HG02571 (cell line): ENCODE data around the gene SIPA1L3.

Experiments used
- ATAC-seq: cut with Tn5 transposase; IDR thresholded peaks from one replicate; pipeline ENCODE4 v1.9.1; 2021; ENCODE audit warnings: mild to moderate bottlenecking, moderate library complexity; ENCODE audit not compliant: unreplicated experiment

Gene SIPA1L3

DNA sequence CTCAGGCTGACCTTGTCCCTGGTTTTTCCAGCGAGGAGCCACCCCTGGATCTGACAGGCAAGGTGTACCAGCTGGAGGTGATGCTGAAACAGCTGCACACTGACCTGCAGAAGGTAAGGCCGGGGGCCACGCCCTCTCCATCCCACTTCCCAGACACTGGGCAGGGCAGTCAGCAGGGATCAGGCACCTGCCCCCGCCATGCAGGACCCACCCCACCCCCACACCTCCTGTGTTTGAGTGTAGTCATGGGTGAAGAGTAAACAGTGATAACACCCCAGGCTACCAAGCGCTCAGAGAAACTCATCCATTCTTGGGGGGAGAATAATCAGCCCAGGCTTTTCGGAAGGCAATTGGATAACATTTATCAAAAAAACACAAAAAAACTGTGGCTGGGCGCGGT, 297.1 kb downstream of the SIPA1L3 start:
- no peak for ATAC-seq

DNA sequence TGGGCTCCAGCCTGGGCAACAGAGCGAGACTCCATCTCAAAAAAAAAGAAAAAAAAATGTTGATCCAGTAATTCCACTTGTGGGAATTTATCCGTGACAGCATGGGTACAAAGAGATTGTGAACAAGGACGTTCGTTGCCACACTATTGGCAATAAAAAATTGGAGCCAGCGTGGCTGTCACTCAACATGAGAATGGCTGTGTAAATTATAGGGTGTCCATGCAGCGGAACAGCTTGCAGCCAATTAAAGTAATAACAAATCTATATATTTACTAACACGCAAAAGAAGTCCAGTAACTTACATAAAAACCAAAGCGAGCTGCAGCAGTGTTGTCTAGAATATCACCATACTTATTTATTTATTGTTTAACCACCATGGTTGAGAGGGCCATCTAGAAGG, 297.7 kb downstream of the SIPA1L3 start:
- no peak for ATAC-seq

DNA sequence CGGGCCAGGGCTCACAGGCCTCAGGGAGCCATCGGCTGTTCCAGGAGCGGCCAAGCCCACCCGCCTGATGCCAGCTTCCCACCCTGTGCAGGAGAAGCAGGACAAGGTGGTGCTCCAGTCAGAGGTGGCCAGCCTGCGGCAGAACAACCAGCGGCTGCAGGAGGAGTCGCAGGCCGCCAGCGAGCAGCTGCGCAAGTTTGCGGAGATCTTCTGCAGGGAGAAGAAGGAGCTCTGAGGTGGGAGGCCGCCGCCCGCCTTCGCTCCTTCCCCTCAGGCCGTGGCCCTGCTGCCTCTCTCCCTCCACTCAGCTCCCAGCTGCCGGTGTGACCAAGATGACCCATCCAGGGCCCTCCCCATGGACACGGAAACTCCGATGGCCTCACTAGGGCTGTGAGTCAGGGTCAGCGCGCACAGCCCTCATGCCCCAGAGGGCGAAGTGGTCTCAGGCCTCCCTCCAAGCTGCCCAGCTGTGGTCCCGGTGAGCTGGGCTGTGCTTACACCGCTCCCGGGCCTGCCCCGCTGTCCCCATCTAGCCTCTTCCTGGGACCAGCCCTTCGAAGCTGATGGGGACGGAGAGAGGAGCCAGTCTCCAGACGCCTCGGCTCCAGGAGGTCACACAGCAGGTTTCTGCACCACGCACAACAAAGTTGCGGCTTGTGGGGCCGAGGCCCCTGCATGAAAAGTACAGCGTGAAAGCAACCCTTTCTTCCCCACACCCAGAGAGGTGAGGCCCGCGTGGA, 299.2 kb downstream of the SIPA1L3 start:
- no peak for ATAC-seq

DNA sequence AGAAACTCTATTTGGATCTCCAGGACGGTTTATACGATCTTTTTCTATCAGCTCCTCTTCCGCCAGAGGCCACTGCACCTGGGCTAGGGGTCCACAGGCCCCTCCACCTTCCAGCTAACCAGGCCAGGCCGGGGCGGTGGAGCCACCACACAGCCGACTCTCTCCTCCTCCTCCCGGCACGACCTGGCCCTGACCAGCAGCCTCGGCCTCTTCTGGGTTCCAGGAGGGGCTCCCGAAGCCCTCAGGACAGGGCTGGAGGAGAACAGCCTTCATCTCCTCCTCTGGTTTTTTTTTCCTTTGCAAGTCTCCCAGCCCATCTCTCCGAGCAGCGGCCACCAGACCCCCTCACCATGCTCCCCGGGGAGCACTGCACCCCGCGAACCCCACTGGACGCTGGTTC, 299.9 kb downstream of the SIPA1L3 start:
- ATAC-seq, result no peak

DNA sequence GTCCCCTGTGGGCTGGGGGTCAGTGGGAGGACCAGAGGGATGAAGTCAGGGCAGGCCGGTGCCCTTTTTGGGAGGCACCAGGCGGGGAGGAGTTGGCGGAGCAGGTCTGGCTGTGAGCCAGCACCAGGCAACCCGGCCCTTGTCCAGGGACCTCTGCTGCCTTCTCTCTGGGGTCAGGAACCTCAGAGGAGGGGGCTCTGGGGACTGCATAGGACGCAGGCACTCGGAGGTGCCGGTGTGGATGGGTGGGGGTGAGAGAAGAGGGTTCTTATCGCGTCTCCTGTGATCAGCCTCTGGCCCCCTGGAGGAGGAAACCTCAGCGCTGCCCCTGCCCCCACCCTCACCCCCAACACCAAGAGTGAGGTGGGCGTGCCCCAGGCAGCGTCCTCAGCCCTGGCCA, 300.5 kb downstream of the SIPA1L3 start:
- ATAC-seq, result no peak

DNA sequence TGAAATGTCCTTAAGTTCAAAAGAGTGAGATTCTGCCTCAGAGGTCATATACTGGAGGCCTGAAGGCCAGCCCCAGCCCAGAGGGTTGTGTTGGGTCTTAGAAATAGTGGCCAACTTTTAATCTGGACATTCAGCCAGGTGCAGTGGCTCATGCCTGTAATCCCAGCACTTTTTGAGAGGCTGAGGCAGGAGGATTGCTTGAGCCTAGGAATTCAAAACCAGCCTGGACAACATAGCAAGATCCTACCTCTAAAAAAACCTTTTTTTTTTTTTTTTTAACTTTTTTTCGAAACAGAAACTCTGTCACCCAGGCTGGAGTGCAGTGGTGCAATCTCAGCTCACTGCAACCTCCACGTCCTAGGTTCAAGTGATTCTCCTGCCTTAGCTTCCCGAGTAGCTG, 301.6 kb downstream of the SIPA1L3 start:
- ATAC-seq, result no peak

DNA sequence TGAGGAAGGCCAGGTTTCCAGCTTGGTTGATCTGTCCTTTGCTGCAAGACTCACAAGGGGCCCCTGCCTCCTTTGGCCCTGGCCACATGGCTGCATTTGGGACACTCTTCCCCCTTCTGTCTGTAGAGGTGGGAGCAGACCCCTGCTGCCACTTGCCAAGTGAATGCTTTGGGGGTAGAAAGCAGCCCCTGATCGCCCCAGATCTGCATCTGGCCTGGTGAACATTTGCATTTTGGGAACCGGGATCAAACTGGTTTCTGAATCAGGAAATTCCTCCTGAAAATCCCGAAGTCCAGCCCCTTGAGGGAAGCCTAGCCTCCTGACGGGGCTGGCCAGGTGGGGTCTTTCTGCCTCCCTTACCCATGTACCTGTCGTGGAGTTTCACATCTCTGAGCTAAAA, 302.1 kb downstream of the SIPA1L3 start:
- ATAC-seq, result no peak

DNA sequence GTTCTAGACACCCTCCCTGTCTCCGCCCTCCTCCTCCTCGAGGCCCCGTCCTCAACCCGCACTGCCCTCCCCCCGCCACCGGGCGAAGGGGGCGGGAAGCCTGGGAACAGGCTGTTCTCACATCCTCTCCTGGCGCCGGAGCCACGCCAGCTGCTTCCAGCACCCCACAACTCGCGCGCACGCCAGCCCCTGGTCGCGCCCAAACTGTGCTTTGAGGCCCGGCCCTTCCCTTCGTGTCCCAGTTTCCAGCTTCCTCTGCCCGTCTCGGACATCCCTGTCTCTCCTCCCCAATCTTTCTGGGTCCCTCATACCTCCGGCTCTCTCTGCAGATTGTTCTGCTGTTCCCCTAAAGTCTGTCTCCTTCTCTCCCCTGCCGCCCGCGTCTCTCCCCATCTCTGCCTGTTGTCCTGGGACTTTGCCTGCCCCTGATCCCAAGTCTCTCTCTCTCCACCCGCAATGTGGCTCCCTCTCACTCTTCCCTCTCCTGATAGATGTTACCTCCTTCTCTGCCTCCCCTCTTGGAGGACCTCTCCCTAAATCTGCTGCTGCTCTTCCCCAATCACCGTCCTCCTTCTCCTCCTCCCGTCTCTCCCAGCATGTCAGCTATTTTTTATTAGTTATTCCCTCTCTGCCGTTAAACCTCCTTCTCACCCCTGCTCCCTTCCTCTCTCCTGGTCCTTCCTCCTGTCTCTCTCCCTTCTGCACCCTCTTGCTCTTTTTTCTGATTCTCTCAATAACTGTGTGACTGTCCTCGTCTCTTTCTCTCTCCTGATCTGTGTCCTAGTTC, 302.9 kb downstream of the SIPA1L3 start:
- ATAC-seq, result no peak

DNA sequence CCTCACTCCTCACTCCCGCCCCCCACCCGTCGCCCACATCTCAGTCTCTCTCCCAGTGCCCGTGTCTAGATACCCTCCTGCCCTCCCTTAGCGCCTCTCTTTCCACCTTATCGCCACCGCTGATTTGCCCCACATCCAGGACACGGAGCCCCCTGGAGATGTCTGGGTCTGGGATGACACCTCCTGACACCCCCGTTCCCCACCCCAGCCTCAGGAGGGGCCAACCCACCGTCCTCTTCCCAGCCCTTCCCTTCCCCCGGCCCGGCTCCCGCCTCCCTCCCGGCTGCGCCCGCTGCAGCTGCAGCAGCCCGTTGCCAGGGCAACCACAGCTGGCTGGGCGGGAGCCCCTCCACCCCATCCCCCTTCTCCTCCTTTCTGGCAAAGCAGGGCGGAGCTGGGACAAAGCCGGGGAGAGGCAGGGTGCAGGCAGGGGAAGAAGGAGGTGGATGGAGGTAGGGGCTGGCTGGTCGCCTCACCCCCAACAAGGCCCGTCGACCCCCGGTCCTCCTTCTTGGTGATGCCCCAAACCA, 303.5 kb downstream of the SIPA1L3 start:
- no peak for ATAC-seq

DNA sequence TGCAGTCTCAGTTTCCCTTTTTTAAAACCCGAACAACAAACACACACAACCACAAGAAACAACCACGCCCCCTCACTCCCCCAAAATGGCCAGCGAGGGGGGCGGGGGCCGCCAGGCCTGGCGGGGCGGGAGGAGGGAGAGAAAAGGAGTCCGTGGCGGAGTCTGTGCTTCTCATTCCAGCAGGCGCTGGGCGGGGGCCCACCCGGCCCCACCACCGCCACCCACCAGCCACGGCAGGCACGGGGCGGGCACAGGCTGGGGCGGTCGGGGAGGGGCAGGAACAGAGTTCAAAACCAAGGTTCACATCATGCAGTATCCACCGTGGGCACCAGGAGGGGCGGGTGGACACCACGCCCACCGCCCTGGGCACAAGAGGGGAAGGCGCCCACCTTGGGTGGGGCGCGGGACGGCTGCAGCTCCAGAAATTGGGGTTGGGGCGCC, 304.2 kb downstream of the SIPA1L3 start:
- ATAC-seq, result no peak

DNA sequence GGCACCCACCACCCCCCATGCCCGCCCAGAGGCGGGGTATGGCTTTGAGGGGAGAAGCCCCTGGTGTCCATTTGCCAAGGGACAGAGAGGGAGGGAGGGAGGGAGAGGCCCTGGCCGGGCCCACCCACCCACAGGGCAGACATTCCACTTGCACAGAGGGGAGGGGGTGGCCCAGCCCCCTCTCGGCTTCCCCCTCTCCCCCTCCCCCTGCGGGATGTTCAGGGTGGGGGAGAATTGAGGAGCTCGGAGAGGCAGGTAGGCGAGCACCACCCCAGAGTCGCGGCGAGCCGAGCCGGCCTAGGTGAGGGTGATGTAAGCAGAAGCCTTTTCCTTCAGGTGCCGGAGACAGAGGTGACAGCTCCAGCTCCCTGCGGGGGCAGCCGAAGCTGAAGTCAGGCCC, 304.8 kb downstream of the SIPA1L3 start:
- ATAC-seq, result no peak

DNA sequence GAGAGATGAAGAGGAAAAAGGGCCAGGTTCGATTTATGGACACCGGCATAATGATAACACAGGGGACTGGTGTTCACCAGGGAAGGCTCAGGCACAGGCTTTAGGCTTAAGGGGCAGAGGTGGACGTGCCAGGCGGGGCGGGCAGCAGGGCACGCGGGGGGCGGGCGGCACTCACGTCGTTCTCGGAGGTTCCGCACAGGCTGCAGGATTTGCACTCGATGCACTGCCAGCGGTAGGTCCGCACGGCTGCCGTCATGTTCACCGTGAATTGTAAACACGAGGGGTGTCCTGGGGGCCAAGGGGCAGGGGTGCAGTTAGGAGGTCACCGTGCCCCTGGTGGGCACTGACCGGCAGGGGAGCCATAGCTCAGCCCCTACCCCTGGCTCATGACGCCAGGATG, 306.5 kb downstream of the SIPA1L3 start:
- ATAC-seq, result no peak

DNA sequence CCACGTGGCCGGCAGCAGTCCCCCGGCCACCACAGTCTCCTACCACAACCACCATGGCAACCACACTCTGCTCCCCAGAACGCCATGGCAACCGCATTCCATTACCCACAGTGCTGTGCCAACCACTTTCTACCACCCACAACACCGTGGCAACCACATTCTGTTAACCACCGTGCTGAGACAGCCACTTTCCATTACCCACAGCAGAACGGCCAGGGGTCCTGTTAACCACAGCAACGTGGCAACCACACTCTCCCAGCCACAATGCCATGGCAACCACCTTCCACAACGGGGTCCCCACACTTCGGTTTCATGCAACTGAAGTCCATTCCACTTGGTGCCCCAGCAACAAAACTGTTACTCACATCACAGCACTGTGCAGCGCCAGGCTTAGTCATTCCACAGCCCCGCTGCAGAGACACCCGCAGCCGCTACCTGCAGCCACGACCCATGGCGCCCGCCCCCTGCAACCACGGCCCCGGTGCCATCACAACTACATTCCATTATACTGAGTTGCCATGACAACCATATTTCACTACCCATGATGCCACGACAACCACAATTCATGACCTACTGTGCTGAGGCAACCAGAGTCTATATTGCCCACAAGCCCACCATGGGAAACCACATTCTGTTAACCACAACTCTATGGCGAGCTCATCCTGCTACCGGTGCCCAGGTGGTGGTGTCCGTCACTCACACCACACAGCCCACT, 307.1 kb downstream of the SIPA1L3 start:
- ATAC-seq, result no peak

DNA sequence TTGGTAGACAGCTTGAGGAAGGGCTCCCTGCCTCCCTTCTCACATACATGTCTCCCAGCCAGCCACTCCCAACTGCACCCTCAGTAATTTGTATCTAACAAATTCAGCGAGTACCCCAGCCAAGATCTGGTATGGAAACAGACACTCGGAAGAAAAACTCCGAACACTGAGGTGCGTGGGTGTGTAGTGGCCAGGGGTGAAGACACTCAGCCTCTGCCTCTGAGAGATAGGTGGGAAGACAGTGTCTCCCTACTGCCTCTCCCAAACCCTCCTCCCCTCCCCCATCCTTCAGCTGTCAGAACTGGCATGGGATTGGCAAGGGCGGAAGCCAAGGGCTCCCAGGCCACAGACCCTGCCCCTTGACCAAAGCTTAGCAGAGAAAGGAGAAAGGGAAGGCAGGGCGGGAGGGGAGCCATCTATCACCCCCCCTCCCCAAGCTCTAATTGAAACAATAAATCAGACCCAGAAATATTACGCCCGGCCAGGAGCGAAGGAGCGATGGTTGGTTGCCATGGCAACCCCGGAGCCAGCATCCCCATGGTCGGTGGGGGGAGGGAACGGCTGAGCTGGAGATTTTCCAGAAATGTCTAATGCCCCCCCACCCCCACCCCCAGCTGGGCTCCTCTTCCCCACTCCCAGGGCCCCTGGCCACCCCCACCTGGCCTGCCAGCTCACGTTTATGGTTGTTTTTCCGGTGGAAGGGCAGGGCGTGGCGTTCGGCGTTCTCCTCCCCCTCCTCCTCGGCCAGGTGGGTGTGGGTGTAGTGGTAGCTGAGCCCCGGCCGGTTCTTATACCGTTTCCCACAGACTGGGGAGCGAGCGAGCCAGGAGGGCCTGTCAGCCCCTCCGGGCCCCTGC, 310.0 kb downstream of the SIPA1L3 start:
- no peak for ATAC-seq

DNA sequence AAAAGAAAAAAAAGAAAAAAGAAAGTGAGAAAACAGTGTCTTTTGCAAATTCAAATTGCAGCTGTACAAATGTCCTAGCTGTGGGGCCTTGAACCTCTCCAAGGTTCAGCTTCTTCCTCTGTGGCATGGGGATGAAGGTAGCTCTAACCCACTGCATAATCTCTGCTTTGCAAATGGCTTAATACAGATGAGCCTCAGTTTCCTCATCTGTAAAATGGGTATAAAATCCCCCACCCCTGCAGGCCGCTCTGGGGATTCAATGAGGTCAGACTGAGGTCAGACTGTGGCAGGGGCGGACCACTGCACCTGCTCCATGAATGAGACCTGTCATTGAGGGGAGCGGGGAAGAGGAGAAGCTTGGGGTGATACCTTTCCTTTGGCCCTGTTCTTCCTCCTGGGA, 311.2 kb downstream of the SIPA1L3 start:
- ATAC-seq, result no peak

DNA sequence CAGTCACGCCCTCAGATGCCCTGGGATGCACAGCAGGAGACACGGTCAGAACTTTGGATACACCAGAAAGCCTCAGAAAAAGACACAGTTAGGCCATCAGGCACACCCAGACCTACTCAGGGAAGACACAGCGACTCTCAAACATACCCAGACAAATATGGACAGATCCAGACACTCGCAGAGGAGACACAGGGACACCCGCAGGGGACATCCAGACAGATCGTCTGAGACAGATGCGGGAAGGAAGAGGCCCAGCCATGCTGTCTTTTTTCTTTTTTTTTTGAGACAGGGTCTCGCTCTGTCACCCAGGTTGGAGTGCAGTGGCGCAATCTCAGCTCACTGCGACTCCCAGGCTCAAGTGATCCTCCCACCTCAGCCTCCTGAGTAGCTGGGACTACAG, 312.2 kb downstream of the SIPA1L3 start:
- no peak for ATAC-seq

DNA sequence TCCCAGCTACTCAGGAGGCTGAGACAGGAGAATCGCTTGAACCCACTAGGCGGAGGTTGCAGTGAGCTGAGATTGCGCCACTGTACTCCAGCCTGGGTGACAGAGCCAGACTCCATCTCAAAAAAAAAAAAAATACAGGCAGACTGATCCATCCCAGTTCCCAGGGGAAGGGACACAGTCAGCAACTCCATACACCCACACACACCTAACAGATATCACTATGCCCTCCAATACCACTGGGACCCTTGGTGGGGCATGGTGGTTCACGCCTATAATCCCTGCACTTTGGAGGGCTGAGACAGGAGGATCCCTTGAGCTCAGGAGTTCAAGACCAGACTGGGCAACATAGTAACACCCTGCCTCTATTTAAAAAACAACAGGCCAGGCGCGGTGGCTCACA, 314.4 kb downstream of the SIPA1L3 start:
- ATAC-seq, result no peak

DNA sequence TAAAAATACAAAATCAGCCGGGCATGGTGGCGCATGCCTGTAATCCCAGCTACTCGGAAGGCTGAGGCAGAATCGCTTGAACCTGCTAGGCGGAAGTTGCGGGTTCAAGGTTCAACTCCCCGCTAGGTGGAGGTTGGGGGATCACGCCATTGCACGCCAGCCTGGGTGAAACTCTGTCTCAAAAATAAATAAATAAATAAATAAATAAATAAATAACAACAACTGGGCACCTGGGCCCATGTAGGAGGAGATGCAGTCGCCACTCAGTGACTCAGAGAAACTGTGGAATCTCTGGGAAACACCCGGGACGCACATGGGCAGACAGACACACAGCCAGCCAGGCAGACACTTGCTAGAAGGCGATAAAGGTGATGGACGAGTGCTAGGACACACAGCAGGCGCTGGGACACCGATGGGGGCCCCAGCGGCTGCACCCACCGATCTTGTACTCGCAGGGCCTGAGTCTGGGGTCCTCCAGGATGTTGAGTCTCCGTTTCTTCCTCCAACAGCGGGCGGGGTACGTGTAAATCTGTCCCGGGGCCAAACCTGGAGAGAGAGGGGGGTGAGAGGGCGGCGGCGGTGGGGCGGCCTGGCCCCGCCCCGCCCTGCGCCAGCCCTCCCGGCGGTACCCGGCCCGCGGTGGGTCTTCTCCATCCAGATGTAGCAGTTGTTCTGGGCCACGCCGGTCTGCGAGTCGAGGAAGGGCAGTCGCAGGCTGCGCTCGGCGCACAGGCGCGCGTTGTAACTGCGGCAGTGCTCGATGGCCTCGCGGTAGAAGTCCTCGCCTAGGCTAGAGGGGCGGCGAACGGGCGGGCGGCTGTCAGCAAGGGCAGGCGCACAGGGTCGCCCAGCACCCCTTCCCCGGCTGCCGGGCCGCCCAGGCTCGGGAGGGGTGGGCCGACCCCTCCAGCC, 315.2 kb downstream of the SIPA1L3 start:
- ATAC-seq, result no peak

DNA sequence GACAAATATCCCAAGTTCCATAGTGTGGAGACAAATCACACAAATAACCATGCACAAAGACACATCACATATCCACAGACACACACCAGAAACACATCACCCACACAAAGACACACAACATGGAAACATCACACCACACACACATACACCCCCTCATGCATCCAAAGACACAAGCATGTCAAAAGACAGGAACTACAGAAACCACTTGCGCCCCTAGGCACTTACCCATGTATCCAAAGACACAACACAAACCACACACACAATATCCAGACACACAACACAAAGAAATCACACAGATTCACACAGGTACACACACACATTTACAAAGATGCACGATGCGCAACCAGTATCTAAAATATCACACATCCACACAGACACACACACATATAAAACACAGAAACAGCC, 316.1 kb downstream of the SIPA1L3 start:
- ATAC-seq, result no peak

DNA sequence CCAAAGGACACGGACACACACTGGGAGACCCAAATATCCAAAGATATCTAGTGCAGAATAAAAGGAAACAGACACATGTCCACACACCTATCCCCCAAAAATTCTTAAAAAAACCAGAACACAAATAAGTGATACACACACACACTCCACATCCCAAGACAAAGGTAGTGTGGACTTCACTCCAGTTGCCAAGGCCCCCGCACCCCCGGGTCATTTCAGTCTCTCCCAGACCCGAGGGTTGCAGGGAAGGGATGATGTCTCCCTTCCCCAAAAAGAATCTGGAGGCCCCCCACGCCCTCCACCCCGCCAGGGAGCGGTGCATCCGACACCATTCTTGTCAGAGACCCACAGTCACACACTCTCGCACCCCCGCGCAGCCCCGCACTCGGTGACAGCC, 316.6 kb downstream of the SIPA1L3 start:
- no peak for ATAC-seq
